Glutamatergic neuron (in vitro differentiated cells): ENCODE measurements around the gene P2RY8. TPM values are rescaled to one million over a fixed set of nuclear protein-coding genes. Genes with fewer than 3 reads are reported as not detected.
"Not testable (repeated sequence)": the region's sequence is repeated elsewhere in the genome, so short reads cannot be mapped to it uniquely, and the experiment has no call there.

Experiments
- DNase-seq: peaks from one replicate; pipeline ENCODE4 v3.0.0; 2022
- H3K27ac Mint-ChIP-seq: one replicate; pipeline ENCODE4 v1.8.0; 2020; ENCODE audit warnings: mild to moderate bottlenecking, mixed read lengths, inconsistent platforms; ENCODE audit not compliant: unreplicated experiment
- H3K27me3 Mint-ChIP-seq: one replicate; pipeline ENCODE4 v1.8.0; 2020; ENCODE audit warnings: mild to moderate bottlenecking, moderate library complexity, mixed read lengths, inconsistent platforms; ENCODE audit not compliant: unreplicated experiment
- H3K36me3 Mint-ChIP-seq: one replicate; pipeline ENCODE4 v1.8.0; 2020; ENCODE audit warnings: mild to moderate bottlenecking, mixed read lengths, inconsistent platforms; ENCODE audit not compliant: unreplicated experiment
- H3K4me1 Mint-ChIP-seq: one replicate; pipeline ENCODE4 v1.8.0; 2020; ENCODE audit warnings: mild to moderate bottlenecking, low read depth, mixed read lengths, inconsistent platforms; ENCODE audit not compliant: unreplicated experiment
- H3K4me3 Mint-ChIP-seq: one replicate; pipeline ENCODE4 v1.8.0; 2020; ENCODE audit warnings: mild to moderate bottlenecking, mixed read lengths, inconsistent platforms; ENCODE audit not compliant: unreplicated experiment
- H3K9me3 Mint-ChIP-seq: one replicate; pipeline ENCODE4 v1.8.0; 2020; ENCODE audit warnings: mild to moderate bottlenecking, moderate library complexity, mixed read lengths, inconsistent platforms; ENCODE audit not compliant: unreplicated experiment
- CTCF ChIP-seq: fragments of 200-600 bp; sonication (generic); IDR thresholded peaks from one replicate; pipeline ENCODE4 v1.5.0; 2021; ENCODE audit not compliant: partially characterized antibody, unreplicated experiment
- total RNA-seq: library from RNA; stranded (reverse); fragmentation: NEBNext Ultra II Directional; extraction: Animal tissue kit (Norgen Biotek cat#: 25700); gene quantifications from one replicate; pipeline ENCODE4 v1.2.1, GENCODE V29; 2021; ENCODE audit not compliant: unreplicated experiment

P2RY8 gene
- total RNA-seq, 1 donor from 2014 or later: 2.3 TPM

- peaks cover 33% of the 10 kb centered on the region for H3K36me3 Mint-ChIP-seq
- peaks cover 27% of the 10 kb centered on the region for H3K9me3 Mint-ChIP-seq
- H3K27me3 Mint-ChIP-seq: peaks cover 6% of the 10 kb centered on the region
- no peak overlapping the region for H3K4me3 Mint-ChIP-seq
- TF ChIP-seq CTCF: no peak
- DNase-seq: no peak
- H3K4me1 Mint-ChIP-seq: peaks cover 8% of the 10 kb centered on the region
- no peak overlapping the region for H3K27ac Mint-ChIP-seq
Observed at GRCh38 chrX:1477801-1478458, 59.1 kb downstream of the P2RY8 start.

GRCh38 chrX:1477229-1477628 lies 59.8 kb downstream of the P2RY8 start:
- no peak overlapping the region for H3K27ac Mint-ChIP-seq
- peaks cover 6% of the 10 kb centered on the region for H3K27me3 Mint-ChIP-seq
- TF ChIP-seq CTCF: no peak
- peaks cover 33% of the 10 kb centered on the region for H3K36me3 Mint-ChIP-seq
- no peak for DNase-seq
- peaks cover 28% of the 10 kb centered on the region for H3K9me3 Mint-ChIP-seq
- peaks cover 8% of the 10 kb centered on the region for H3K4me1 Mint-ChIP-seq
- no peak overlapping the region for H3K4me3 Mint-ChIP-seq

- Mint-ChIP-seq H3K36me3 (peaks cover 33% of the 10 kb centered on the region), H3K4me1 (peaks cover 2% of the 10 kb centered on the region), H3K27me3 (peaks cover 3% of the 10 kb centered on the region), H3K4me3 (no peak overlapping the region), H3K27ac (no peak overlapping the region), H3K9me3 (peaks cover 24% of the 10 kb centered on the region)
- TF ChIP-seq CTCF: no peak
- DNase-seq: no peak
Observed at GRCh38 chrX:1476682-1477081, 60.3 kb downstream of the P2RY8 start.

GRCh38 chrX:1475881-1476280 lies 61.1 kb downstream of the P2RY8 start:
- no peak for DNase-seq
- peaks cover 22% of the 10 kb centered on the region for H3K9me3 Mint-ChIP-seq
- H3K36me3 Mint-ChIP-seq: peaks cover 33% of the 10 kb centered on the region
- H3K27ac Mint-ChIP-seq: no peak overlapping the region
- no peaks in the 10 kb centered on the region for H3K4me1 Mint-ChIP-seq
- H3K4me3 Mint-ChIP-seq: no peak overlapping the region
- no peak for TF ChIP-seq CTCF
- peaks cover 3% of the 10 kb centered on the region for H3K27me3 Mint-ChIP-seq

- Mint-ChIP-seq H3K27ac (no peak overlapping the region), H3K4me3 (no peak overlapping the region), H3K9me3 (peaks cover 19% of the 10 kb centered on the region), H3K27me3 (peaks cover 3% of the 10 kb centered on the region), H3K4me1 (no peaks in the 10 kb centered on the region), H3K36me3 (peaks cover 32% of the 10 kb centered on the region)
- DNase-seq: no peak
- no peak for TF ChIP-seq CTCF
Observed at GRCh38 chrX:1475481-1475880, 61.5 kb downstream of the P2RY8 start.

- H3K27me3 Mint-ChIP-seq, H3K4me3 Mint-ChIP-seq, DNase-seq, H3K4me1 Mint-ChIP-seq, H3K27ac Mint-ChIP-seq: not testable (repeated sequence)
- H3K36me3 Mint-ChIP-seq: peaks cover 23% of the 10 kb centered on the region
- H3K9me3 Mint-ChIP-seq: peaks cover 12% of the 10 kb centered on the region
Observed at GRCh38 chrX:1474593-1474992, 62.4 kb downstream of the P2RY8 start.
